HEK293T (cell line): ENCODE results near the gene GOLGA5.

Experiments
- ARNT ChIP-seq: fragments of 450-650 bp; IDR thresholded peaks from 2 replicates; pipeline ENCODE4 v1.6.1; 2017; ENCODE audit warnings: mild to moderate bottlenecking
- BHLHE40 ChIP-seq: fragments of 450-650 bp; IDR thresholded peaks from 2 replicates; pipeline ENCODE4 v1.6.1; 2016; ENCODE audit warnings: mild to moderate bottlenecking, moderate library complexity, borderline replicate concordance
- FOXA1 ChIP-seq: fragments of 450-650 bp; IDR thresholded peaks from 2 replicates; pipeline ENCODE4 v1.6.1; 2016; ENCODE audit warnings: mild to moderate bottlenecking
- FOXK2 ChIP-seq: fragments of 450-650 bp; IDR thresholded peaks from 2 replicates; pipeline ENCODE4 v1.6.1; 2016; ENCODE audit warnings: mild to moderate bottlenecking
- FOXM1 ChIP-seq: fragments of 450-650 bp; IDR thresholded peaks from 2 replicates; pipeline ENCODE4 v1.6.1; 2017; ENCODE audit warnings: mild to moderate bottlenecking, borderline replicate concordance
- HDGF ChIP-seq: fragments of 450-650 bp; IDR thresholded peaks from 2 replicates; pipeline ENCODE4 v1.6.1; 2017; ENCODE audit warnings: antibody characterized with exemption, borderline replicate concordance
- LEF1 ChIP-seq: fragments of 450-650 bp; IDR thresholded peaks from 2 replicates; pipeline ENCODE4 v1.6.1; 2017; ENCODE audit warnings: mild to moderate bottlenecking, borderline replicate concordance
- SP1 ChIP-seq: fragments of 450-650 bp; IDR thresholded peaks from 2 replicates; pipeline ENCODE4 v1.6.1; 2017
- TARDBP ChIP-seq: fragments of 450-650 bp; IDR thresholded peaks from 2 replicates; pipeline ENCODE4 v1.6.1; 2016
- ZNF384 ChIP-seq: fragments of 450-650 bp; IDR thresholded peaks from 2 replicates; pipeline ENCODE4 v1.6.1; 2016

- TF ChIP-seq SP1 (no peak), FOXA1 (no peak), FOXM1 (no peak), HDGF (no peak), LEF1 (no peak), FOXK2 (no peak), TARDBP (no peak), ARNT (no peak), ZNF384 (no peak), BHLHE40 (no peak)
Observed at GRCh38 chr14:92880351-92880750, 86.2 kb downstream of the GOLGA5 start.
